K562 (cell line): ENCODE data around the gene DENND1A. TPM values are rescaled to one million over a fixed set of nuclear protein-coding genes. Genes with fewer than 3 reads are reported as not detected.

Experiments
- ATAC-seq: fragments of 200-7000 bp; cut with Tn5 transposase; 3 replicates; pipeline ENCODE4 v1.9.1; 2020; ENCODE audit warnings: moderate library complexity
- BruUV-seq: library from RNA; stranded (reverse); fragments of 400-500 nt; replicated peaks from 2 replicates; lab custom pipeline; 2021; lab: Mats Ljungman, UMichigan
- CTCF ChIA-PET: fragments of 300-600 bp; formaldehyde crosslinking; extraction: SDS; loops from one replicate; lab custom pipeline; 2021; ENCODE audit warnings: low intra/inter-chr PET ratio; lab: Yijun Ruan, JAX
- POLR2A ChIA-PET: fragments of 300-600, 350-650 bp; sonication (Branson Sonifier 250); formaldehyde crosslinking; extraction: SDS; loops from one replicate; lab custom pipeline; 2021; ENCODE audit warnings: antibody characterized with exemption, inconsistent platforms; lab: Yijun Ruan, JAX
- DNase-seq, 4 experiments: peaks; one replicate each; pipeline versions ENCODE4 v3.0.0 to v3.0.0-alpha.2; 2011 to 2018; ENCODE audit warnings: low spot score in 3 of 4, mixed read lengths in 3 of 4; ENCODE audit errors: extremely low read depth in 1 of 4
- FAIRE-seq: peaks from 2 replicates; lab custom pipeline; 2011; peaks lifted over from hg19 to GRCh38; lab: Jason Lieb, UNC
- H2AFZ ChIP-seq: 2 replicates; pipeline ENCODE4 v1.6.0; 2011; ENCODE audit warnings: low read depth, low read length, control low read depth, inconsistent platforms
- H3K27ac ChIP-seq: fragments of 200-600 bp; 3 replicates; pipeline ENCODE4 v1.8.0; 2011; ENCODE audit warnings: low read depth, mild to moderate bottlenecking, control low read depth, inconsistent platforms, low read length, moderate library complexity, mixed read lengths; ENCODE audit errors: extremely low read depth
- H3K27me3 ChIP-seq, 2 experiments: fragments of 300-600 bp in 1 of 2; 2 replicates in 1 of 2; 3 replicates in 1 of 2; pipeline versions ENCODE4 v1.6.0 to v1.8.0; 2011; ENCODE audit warnings: inconsistent platforms in 2 of 2, low read length in 2 of 2, mild to moderate bottlenecking in 1 of 2, mixed read lengths in 1 of 2, moderate library complexity in 1 of 2; ENCODE audit not compliant: control insufficient read depth in 2 of 2, insufficient read depth in 2 of 2
- H3K36me3 ChIP-seq: fragments of 300-600 bp; 3 replicates; pipeline ENCODE4 v1.8.0; 2011; ENCODE audit warnings: mild to moderate bottlenecking, low read length, inconsistent platforms; ENCODE audit not compliant: control insufficient read depth, insufficient read depth
- H3K4me1 ChIP-seq, 2 experiments: fragments of 200-600 bp in 1 of 2; replicated peaks in 1 of 2; 2 replicates in 1 of 2; 3 replicates in 1 of 2; pipeline versions ENCODE4 v1.5.1 to v1.8.0; 2011; ENCODE audit warnings: inconsistent platforms in 2 of 2, low read length in 2 of 2, mild to moderate bottlenecking in 1 of 2, mixed read lengths in 1 of 2, moderate library complexity in 1 of 2; ENCODE audit not compliant: control insufficient read depth in 2 of 2, insufficient read depth in 2 of 2
- H3K4me2 ChIP-seq: 2 replicates; pipeline ENCODE4 v1.6.1; 2011; ENCODE audit warnings: low read length, control low read depth, inconsistent platforms, mixed read lengths; ENCODE audit not compliant: insufficient read depth
- H3K4me3 ChIP-seq: fragments of 200-600 bp; sonication (generic), shearing (Covaris generic); 2 replicates; pipeline ENCODE4 v1.5.1; 2016; ENCODE audit warnings: control low read depth, inconsistent platforms
- H3K79me2 ChIP-seq: fragments of 200-600 bp; 3 replicates; pipeline ENCODE4 v1.8.0; 2011; ENCODE audit warnings: low read length, inconsistent platforms; ENCODE audit not compliant: control insufficient read depth, insufficient read depth
- H3K9ac ChIP-seq, 2 experiments: 2 replicates each; pipeline versions ENCODE4 v1.6.0 to v1.6.1; 2011; ENCODE audit warnings: low read depth in 2 of 2, low read length in 2 of 2, control low read depth in 1 of 2, inconsistent platforms in 1 of 2, mild to moderate bottlenecking in 1 of 2, mixed read lengths in 1 of 2; ENCODE audit not compliant: insufficient read depth in 1 of 2
- H3K9me1 ChIP-seq: one replicate; pipeline ENCODE4 v1.6.0; 2011; ENCODE audit warnings: inconsistent platforms, mild to moderate bottlenecking, low read length, moderate library complexity; ENCODE audit not compliant: control insufficient read depth, insufficient read depth
- H3K9me3 ChIP-seq: replicated peaks from 2 replicates; pipeline ENCODE4 v1.5.1; 2011; ENCODE audit warnings: low read depth, low read length, inconsistent platforms; ENCODE audit not compliant: control insufficient read depth, insufficient read depth
- H4K20me1 ChIP-seq: replicated peaks from 2 replicates; pipeline ENCODE4 v1.6.1; 2011; ENCODE audit warnings: low read length, inconsistent platforms, mixed read lengths; ENCODE audit not compliant: control insufficient read depth, insufficient read depth
- SMAD3 ChIP-seq: fragments of 450-650 bp; formaldehyde crosslinking; conservative IDR thresholded peaks from 2 replicates; pipeline ENCODE4 v1.4.0; 2020; ENCODE audit warnings: mild to moderate bottlenecking
- ZNF212 ChIP-seq: fragments of 450-650 bp; formaldehyde crosslinking; IDR thresholded peaks from 2 replicates; pipeline ENCODE4 v1.4.0; 2020; ENCODE audit warnings: mild to moderate bottlenecking
- WGBS: fragments of 100-300 bp; shearing (Covaris generic); methylation state at CpG from one replicate; pipeline ENCODE4 v1.1.6; 2016; ENCODE audit warnings: low coverage, mixed read lengths; ENCODE audit not compliant: insufficient coverage; ENCODE audit errors: missing lambda C conversion rate; 5-methylcytosine and 5-hydroxymethylcytosine counted together
- in situ Hi-C: fragments of 300-500 bp; cut with MboI; formaldehyde crosslinking; loops from 4 replicates; pipeline ENCODE4 v1.15.0; 2018; ENCODE audit warnings: inconsistent platforms, mixed read lengths
- intact Hi-C: fragments of 100-400 bp; cut with micrococcal nuclease; formaldehyde crosslinking; loops from 2 replicates; pipeline ENCODE4 v1.14.2; 2022
- polyA plus RNA-seq, 8 experiments: library from polyadenylated mRNA; depleted of rRNA in 4 of 8; stranded (reverse) in 5 of 8; unstranded in 3 of 8; fragments of >200 nt; fragmentation: Nextera tagmentation in 2 of 8; fragmentation: Illumina TruSeq in 1 of 8; extraction: Ambion mirVana in 2 of 8; extraction: Trizol in 1 of 8; gene quantifications; 2 replicates each; pipeline versions ENCODE4 v1.2.1 to v1.2.3, GENCODE V29; 2011 to 2014; ENCODE audit warnings: inconsistent platforms in 1 of 8, missing spikeins in 1 of 8
- total RNA-seq, 7 experiments: library from RNA; depleted of rRNA in 6 of 7; stranded (reverse); fragments of >200 nt in 6 of 7; fragmentation: Illumina TruSeq in 2 of 7; extraction: Trizol in 2 of 7; gene quantifications; 2 replicates each; pipeline versions ENCODE4 v1.2.1 to v1.2.3, GENCODE V29; 2011 to 2021; ENCODE audit warnings: low replicate concordance in 1 of 7
- TF ChIP-seq, protein P1 (sequence below): fragments of 450-650 bp; IDR thresholded peaks from 2 replicates; pipeline ENCODE4 v1.6.1; 2018; ENCODE audit not compliant: partially characterized antibody
- TF ChIP-seq, protein P2 (sequence below), 2 experiments: fragments of 450-650 bp; IDR thresholded peaks; 2 replicates each; pipeline ENCODE4 v1.6.1; 2016; ENCODE audit warnings: mild to moderate bottlenecking in 2 of 2, borderline replicate concordance in 1 of 2, low read depth in 1 of 2, moderate library complexity in 1 of 2

The DENND1A gene
- total and polyA plus RNA-seq, 9 of the 15 experiments (the other 6 are each of a cell fraction or from before 2014, with no cell fraction given): 7.6 to 29.5 (median 15.7) TPM

DNA sequence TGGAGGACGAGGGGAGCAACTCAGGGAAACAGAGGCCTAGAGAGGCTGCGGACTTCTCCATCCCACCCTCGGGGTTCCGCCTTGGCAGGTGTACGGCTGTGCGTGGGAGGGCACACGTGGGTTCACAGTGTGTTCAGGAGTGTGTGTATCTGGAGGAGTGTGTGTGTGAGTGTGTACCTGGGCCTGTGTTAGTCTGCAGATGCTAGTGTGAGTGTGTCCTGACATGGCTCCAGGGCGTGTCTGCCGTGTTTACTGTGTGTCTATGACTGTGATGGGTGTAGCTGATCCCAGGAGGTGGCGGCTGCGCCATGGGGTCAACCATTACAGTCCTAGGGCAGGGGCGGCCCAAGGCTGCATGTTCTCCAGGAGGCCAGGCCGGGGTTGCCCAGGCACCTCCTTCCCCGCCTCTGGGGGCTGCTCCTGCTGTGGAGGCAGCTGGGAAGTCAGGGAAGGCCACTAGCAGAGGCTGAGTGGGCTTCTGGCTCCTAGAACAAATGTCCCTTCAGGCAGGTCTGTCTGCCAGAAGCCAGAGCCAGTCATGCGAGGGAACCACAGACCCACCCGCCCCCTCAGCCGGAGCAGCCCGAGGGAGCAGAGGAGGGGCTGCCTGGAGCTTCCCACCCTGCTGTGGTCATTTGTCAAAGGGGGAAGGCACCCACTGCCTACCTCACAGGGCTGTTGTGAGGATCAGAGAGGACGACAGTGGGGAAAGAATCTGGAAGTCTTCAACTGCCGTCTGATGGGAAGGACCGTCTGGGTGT is 552.5 kb downstream of the DENND1A start:
- ChIA-PET CTCF (no interaction called here), POLR2A (interaction anchor here (1.0 to 1.6 kb wide), 3 partner anchors 16 to 22 kb away, joined by 3 to 6 read pairs (median 4); no protein-coding TSS in a partner anchor)
- no peak for FAIRE-seq
- Histone ChIP-seq H3K9ac (peak overlapping the region in 1 of 2 experiments; percentile 83; a peak in 2 of 4 replicates), H3K9me3 (no peaks in the 10 kb centered on the region), H2AFZ (no peak overlapping the region), H3K27me3 (no peaks in the 10 kb centered on the region), H3K9me1 (peaks cover 4% of the 10 kb centered on the region), H3K4me3 (no peak overlapping the region), H3K36me3 (no peaks in the 10 kb centered on the region), H3K27ac (no peak overlapping the region), H3K4me2 (no peak overlapping the region), H3K4me1 (peaks cover 16 to 76% of the 10 kb centered on the region in 2 experiments), H3K79me2 (no peaks in the 10 kb centered on the region), H4K20me1 (no peaks in the 10 kb centered on the region; the same call in 1 of the 2 replicates)
- ATAC-seq: peak; percentile 38
- BruUV-seq: no TSS peak
- intact Hi-C loops: no loop called here
- no peak for DNase-seq
- in situ Hi-C loops: no loop called here
- 46% methylated on average over 10 of the region's 21 CpGs for WGBS
- TF ChIP-seq, protein P1, sequence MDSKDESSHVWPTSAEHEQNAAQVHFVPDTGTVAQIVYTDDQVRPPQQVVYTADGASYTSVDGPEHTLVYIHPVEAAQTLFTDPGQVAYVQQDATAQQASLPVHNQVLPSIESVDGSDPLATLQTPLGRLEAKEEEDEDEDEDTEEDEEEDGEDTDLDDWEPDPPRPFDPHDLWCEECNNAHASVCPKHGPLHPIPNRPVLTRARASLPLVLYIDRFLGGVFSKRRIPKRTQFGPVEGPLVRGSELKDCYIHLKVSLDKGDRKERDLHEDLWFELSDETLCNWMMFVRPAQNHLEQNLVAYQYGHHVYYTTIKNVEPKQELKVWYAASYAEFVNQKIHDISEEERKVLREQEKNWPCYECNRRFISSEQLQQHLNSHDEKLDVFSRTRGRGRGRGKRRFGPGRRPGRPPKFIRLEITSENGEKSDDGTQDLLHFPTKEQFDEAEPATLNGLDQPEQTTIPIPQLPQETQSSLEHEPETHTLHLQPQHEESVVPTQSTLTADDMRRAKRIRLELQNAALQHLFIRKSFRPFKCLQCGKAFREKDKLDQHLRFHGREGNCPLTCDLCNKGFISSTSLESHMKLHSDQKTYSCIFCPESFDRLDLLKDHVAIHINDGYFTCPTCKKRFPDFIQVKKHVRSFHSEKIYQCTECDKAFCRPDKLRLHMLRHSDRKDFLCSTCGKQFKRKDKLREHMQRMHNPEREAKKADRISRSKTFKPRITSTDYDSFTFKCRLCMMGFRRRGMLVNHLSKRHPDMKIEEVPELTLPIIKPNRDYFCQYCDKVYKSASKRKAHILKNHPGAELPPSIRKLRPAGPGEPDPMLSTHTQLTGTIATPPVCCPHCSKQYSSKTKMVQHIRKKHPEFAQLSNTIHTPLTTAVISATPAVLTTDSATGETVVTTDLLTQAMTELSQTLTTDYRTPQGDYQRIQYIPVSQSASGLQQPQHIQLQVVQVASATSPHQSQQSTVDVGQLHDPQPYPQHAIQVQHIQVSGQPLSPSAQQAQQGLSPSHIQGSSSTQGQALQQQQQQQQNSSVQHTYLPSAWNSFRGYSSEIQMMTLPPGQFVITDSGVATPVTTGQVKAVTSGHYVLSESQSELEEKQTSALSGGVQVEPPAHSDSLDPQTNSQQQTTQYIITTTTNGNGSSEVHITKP: peak; percentile 66
- TF ChIP-seq, protein P2, sequence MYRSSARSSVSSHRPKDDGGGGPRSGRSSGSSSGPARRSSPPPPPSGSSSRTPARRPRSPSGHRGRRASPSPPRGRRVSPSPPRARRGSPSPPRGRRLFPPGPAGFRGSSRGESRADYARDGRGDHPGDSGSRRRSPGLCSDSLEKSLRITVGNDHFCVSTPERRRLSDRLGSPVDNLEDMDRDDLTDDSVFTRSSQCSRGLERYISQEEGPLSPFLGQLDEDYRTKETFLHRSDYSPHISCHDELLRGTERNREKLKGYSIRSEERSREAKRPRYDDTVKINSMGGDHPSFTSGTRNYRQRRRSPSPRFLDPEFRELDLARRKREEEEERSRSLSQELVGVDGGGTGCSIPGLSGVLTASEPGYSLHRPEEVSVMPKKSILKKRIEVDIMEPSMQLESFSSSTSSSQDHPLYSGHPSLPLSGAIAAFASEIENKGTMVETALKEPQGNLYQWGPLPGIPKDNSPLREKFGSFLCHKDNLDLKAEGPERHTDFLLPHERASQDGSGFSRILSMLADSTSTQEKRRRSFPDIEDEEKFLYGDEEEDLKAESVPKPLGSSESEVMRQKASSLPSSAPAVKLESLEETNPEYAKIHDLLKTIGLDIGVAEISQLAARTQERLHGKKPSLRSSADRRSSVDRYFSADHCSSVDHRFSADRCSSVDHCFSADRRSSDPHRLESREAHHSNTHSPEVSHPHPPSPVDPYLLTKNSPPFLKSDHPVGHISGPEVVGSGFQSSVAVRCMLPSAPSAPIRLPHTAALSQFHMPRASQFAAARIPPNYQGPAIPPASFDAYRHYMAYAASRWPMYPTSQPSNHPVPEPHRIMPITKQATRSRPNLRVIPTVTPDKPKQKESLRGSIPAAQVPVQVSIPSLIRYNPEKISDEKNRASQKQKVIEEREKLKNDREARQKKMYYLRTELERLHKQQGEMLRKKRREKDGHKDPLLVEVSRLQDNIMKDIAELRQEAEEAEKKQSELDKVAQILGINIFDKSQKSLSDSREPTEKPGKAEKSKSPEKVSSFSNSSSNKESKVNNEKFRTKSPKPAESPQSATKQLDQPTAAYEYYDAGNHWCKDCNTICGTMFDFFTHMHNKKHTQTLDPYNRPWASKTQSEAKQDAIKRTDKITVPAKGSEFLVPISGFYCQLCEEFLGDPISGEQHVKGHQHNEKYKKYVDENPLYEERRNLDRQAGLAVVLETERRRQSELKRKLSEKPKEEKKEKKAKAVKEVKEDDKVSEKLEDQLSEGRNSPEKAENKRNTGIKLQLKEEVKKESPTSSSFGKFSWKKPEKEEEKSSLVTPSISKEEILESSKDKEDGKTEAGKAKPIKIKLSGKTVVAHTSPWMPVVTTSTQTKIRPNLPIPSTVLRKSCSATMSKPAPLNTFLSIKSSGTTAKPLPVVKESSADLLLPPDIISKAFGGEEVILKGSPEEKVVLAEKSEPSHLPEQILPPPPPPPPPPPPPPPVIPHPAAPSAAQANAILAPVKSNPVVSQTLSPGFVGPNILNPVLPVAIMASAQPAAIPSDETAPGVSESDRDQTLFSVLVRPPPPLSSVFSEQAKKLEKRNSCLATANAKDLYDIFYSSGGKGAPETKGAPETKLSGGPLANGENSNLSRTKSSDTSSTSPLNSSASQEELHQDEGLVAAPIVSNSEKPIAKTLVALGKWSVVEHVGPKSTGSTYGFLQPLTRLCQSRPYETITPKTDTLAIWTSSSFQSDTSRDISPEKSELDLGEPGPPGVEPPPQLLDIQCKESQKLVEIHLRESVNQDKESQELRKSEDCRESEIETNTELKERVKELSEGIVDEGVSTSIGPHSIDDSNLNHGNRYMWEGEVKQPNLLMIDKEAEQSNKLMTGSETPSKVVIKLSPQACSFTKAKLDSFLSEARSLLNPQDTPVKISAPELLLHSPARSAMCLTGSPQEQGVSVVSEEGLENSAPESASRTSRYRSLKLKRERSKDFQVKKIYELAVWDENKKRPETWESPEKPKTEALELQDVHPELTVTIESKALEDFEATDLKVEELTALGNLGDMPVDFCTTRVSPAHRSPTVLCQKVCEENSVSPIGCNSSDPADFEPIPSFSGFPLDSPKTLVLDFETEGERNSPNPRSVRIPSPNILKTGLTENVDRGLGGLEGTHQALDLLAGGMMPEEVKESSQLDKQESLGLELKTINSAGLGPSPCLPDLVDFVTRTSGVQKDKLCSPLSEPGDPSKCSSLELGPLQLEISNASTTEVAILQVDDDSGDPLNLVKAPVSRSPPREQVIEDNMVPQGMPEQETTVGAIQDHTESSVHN (IDR thresholded peaks at IDR 0.05; ENCODE audit: borderline replicate concordance in 1 of 2, low read depth in 1 of 2): no peak
- no peak for TF ChIP-seq ZNF212 (CRISPR knock-in tag)
- no peak for TF ChIP-seq SMAD3 (CRISPR knock-in tag)
